Measurements from ENCODE around the gene TMEM176A.
A peak's percentile ranks its signal among the peaks of the same experiment; 100 is the strongest.
"Not testable (repeated sequence)": the region's sequence is repeated elsewhere in the genome, so short reads cannot be mapped to it uniquely, and the experiment has no call there.

Gene TMEM176A

GRCh38 chr7:150800581-150801241 is at the start of gene TMEM176A:
TSS of gene TMEM176A (plus strand) at chr7:150800769. CDS start at chr7:150801551, 782 bp downstream.
- peak in 6 of 56 donors; percentile 20 to 73 (median 47) for DNase-seq

GRCh38 chr7:150751702-150752101 is 48.9 kb upstream of the TMEM176A start:
- no peak for DNase-seq

GRCh38 chr7:150753239-150753638 is 47.3 kb upstream of the TMEM176A start:
- DNase-seq: no peak

- DNase-seq: no peak
These were observed 46.6 kb upstream of the TMEM176A start for GRCh38 chr7:150753826-150754603.

GRCh38 chr7:150754951-150755350 is 45.6 kb upstream of the TMEM176A start:
- DNase-seq: no peak

GRCh38 chr7:150755473-150756099 is 45.0 kb upstream of the TMEM176A start:
- no peak for DNase-seq

- DNase-seq: no peak
These were observed 44.4 kb upstream of the TMEM176A start for GRCh38 chr7:150756166-150756565.

- no peak for DNase-seq
These were observed 43.7 kb upstream of the TMEM176A start for GRCh38 chr7:150756858-150757257.

- no peak for DNase-seq
These were observed 41.1 kb upstream of the TMEM176A start for GRCh38 chr7:150759479-150759878.

- no peak for DNase-seq
These were observed 34.2 kb upstream of the TMEM176A start for GRCh38 chr7:150766334-150766709.

- no peak for DNase-seq
These were observed 30.8 kb upstream of the TMEM176A start for GRCh38 chr7:150769768-150770167.

- DNase-seq: not testable (repeated sequence)
These were observed 26.4 kb upstream of the TMEM176A start for GRCh38 chr7:150774131-150774530.

GRCh38 chr7:150778014-150778737 is 22.4 kb upstream of the TMEM176A start:
- DNase-seq: no peak

GRCh38 chr7:150778738-150779301 is 21.7 kb upstream of the TMEM176A start:
- peak in 45 of 56 donors; percentile 12 to 89 (median 50) for DNase-seq

GRCh38 chr7:150780292-150780691 is 20.3 kb upstream of the TMEM176A start:
- no peak for DNase-seq

GRCh38 chr7:150781103-150781502 is 19.5 kb upstream of the TMEM176A start:
- DNase-seq: no peak

GRCh38 chr7:150781961-150782360 is 18.6 kb upstream of the TMEM176A start:
- no peak for DNase-seq

GRCh38 chr7:150784120-150784736 is 16.3 kb upstream of the TMEM176A start:
- DNase-seq: no peak

- DNase-seq: no peak
These were observed 15.6 kb upstream of the TMEM176A start for GRCh38 chr7:150784954-150785353.

GRCh38 chr7:150787321-150788281 is 13.0 kb upstream of the TMEM176A start:
- peak in 2 of 56 donors; percentile 15 to 18 for DNase-seq
